K562 (cell line): Measurements from ENCODE around the gene TBC1D7. TPM values are rescaled to one million over a fixed set of nuclear protein-coding genes. Genes with fewer than 3 reads are reported as not detected.
"Not testable (repeated sequence)": the region's sequence is repeated elsewhere in the genome, so short reads cannot be mapped to it uniquely, and the experiment has no call there.

Source experiments
- ATAC-seq: fragments of 200-7000 bp; cut with Tn5 transposase; 3 replicates; pipeline ENCODE4 v1.9.1; 2020; ENCODE audit warnings: moderate library complexity
- BruUV-seq: library from RNA; stranded (reverse); fragments of 400-500 nt; replicated peaks from 2 replicates; lab custom pipeline; 2021; lab: Mats Ljungman, UMichigan
- CTCF ChIA-PET: fragments of 300-600 bp; formaldehyde crosslinking; extraction: SDS; loops from one replicate; lab custom pipeline; 2021; ENCODE audit warnings: low intra/inter-chr PET ratio; lab: Yijun Ruan, JAX
- POLR2A ChIA-PET: fragments of 300-600, 350-650 bp; sonication (Branson Sonifier 250); formaldehyde crosslinking; extraction: SDS; loops from one replicate; lab custom pipeline; 2021; ENCODE audit warnings: antibody characterized with exemption, inconsistent platforms; lab: Yijun Ruan, JAX
- DNase-seq, 4 experiments: peaks; one replicate each; pipeline versions ENCODE4 v3.0.0 to v3.0.0-alpha.2; 2011 to 2018; ENCODE audit warnings: low spot score in 3 of 4, mixed read lengths in 3 of 4; ENCODE audit errors: extremely low read depth in 1 of 4
- FAIRE-seq: peaks from 2 replicates; lab custom pipeline; 2011; peaks lifted over from hg19 to GRCh38; lab: Jason Lieb, UNC
- H2AFZ ChIP-seq: 2 replicates; pipeline ENCODE4 v1.6.0; 2011; ENCODE audit warnings: low read depth, low read length, control low read depth, inconsistent platforms
- H3K27ac ChIP-seq: fragments of 200-600 bp; 3 replicates; pipeline ENCODE4 v1.8.0; 2011; ENCODE audit warnings: low read depth, mild to moderate bottlenecking, control low read depth, inconsistent platforms, low read length, moderate library complexity, mixed read lengths; ENCODE audit errors: extremely low read depth
- H3K27me3 ChIP-seq, 2 experiments: fragments of 300-600 bp in 1 of 2; 2 replicates in 1 of 2; 3 replicates in 1 of 2; pipeline versions ENCODE4 v1.6.0 to v1.8.0; 2011; ENCODE audit warnings: inconsistent platforms in 2 of 2, low read length in 2 of 2, mild to moderate bottlenecking in 1 of 2, mixed read lengths in 1 of 2, moderate library complexity in 1 of 2; ENCODE audit not compliant: control insufficient read depth in 2 of 2, insufficient read depth in 2 of 2
- H3K36me3 ChIP-seq: fragments of 300-600 bp; 3 replicates; pipeline ENCODE4 v1.8.0; 2011; ENCODE audit warnings: mild to moderate bottlenecking, low read length, inconsistent platforms; ENCODE audit not compliant: control insufficient read depth, insufficient read depth
- H3K4me1 ChIP-seq, 2 experiments: fragments of 200-600 bp in 1 of 2; replicated peaks in 1 of 2; 2 replicates in 1 of 2; 3 replicates in 1 of 2; pipeline versions ENCODE4 v1.5.1 to v1.8.0; 2011; ENCODE audit warnings: inconsistent platforms in 2 of 2, low read length in 2 of 2, mild to moderate bottlenecking in 1 of 2, mixed read lengths in 1 of 2, moderate library complexity in 1 of 2; ENCODE audit not compliant: control insufficient read depth in 2 of 2, insufficient read depth in 2 of 2
- H3K4me2 ChIP-seq: 2 replicates; pipeline ENCODE4 v1.6.1; 2011; ENCODE audit warnings: low read length, control low read depth, inconsistent platforms, mixed read lengths; ENCODE audit not compliant: insufficient read depth
- H3K4me3 ChIP-seq: fragments of 200-600 bp; sonication (generic), shearing (Covaris generic); 2 replicates; pipeline ENCODE4 v1.5.1; 2016; ENCODE audit warnings: control low read depth, inconsistent platforms
- H3K79me2 ChIP-seq: fragments of 200-600 bp; 3 replicates; pipeline ENCODE4 v1.8.0; 2011; ENCODE audit warnings: low read length, inconsistent platforms; ENCODE audit not compliant: control insufficient read depth, insufficient read depth
- H3K9ac ChIP-seq, 2 experiments: 2 replicates each; pipeline versions ENCODE4 v1.6.0 to v1.6.1; 2011; ENCODE audit warnings: low read depth in 2 of 2, low read length in 2 of 2, control low read depth in 1 of 2, inconsistent platforms in 1 of 2, mild to moderate bottlenecking in 1 of 2, mixed read lengths in 1 of 2; ENCODE audit not compliant: insufficient read depth in 1 of 2
- H3K9me1 ChIP-seq: one replicate; pipeline ENCODE4 v1.6.0; 2011; ENCODE audit warnings: inconsistent platforms, mild to moderate bottlenecking, low read length, moderate library complexity; ENCODE audit not compliant: control insufficient read depth, insufficient read depth
- H3K9me3 ChIP-seq: replicated peaks from 2 replicates; pipeline ENCODE4 v1.5.1; 2011; ENCODE audit warnings: low read depth, low read length, inconsistent platforms; ENCODE audit not compliant: control insufficient read depth, insufficient read depth
- H4K20me1 ChIP-seq: replicated peaks from 2 replicates; pipeline ENCODE4 v1.6.1; 2011; ENCODE audit warnings: low read length, inconsistent platforms, mixed read lengths; ENCODE audit not compliant: control insufficient read depth, insufficient read depth
- DMBX1 ChIP-seq: fragments of 250-450 bp; sonication (Bioruptor Pico); IDR thresholded peaks from 2 replicates; pipeline ENCODE4 v1.8.0; 2022; ENCODE audit warnings: inconsistent platforms, mild to moderate bottlenecking, moderate library complexity, borderline replicate concordance
- DPF2 ChIP-seq: fragments of 450-650 bp; IDR thresholded peaks from 2 replicates; pipeline ENCODE4 v1.6.1; 2016
- HDAC1 ChIP-seq, 2 experiments: fragments of 450-650 bp; IDR thresholded peaks; 2 replicates each; pipeline ENCODE4 v1.6.1; 2016 to 2017; ENCODE audit warnings: inconsistent platforms in 1 of 2, mild to moderate bottlenecking in 1 of 2, moderate library complexity in 1 of 2
- LARP7 ChIP-seq: fragments of 450-650 bp; IDR thresholded peaks from 2 replicates; pipeline ENCODE4 v1.6.1; 2016
- SMARCA4 ChIP-seq: fragments of 450-650 bp; IDR thresholded peaks from 2 replicates; pipeline ENCODE4 v1.6.1; 2016
- WGBS: fragments of 100-300 bp; shearing (Covaris generic); methylation state at CpG from one replicate; pipeline ENCODE4 v1.1.6; 2016; ENCODE audit warnings: low coverage, mixed read lengths; ENCODE audit not compliant: insufficient coverage; ENCODE audit errors: missing lambda C conversion rate; 5-methylcytosine and 5-hydroxymethylcytosine counted together
- in situ Hi-C: fragments of 300-500 bp; cut with MboI; formaldehyde crosslinking; loops from 4 replicates; pipeline ENCODE4 v1.15.0; 2018; ENCODE audit warnings: inconsistent platforms, mixed read lengths
- intact Hi-C: fragments of 100-400 bp; cut with micrococcal nuclease; formaldehyde crosslinking; loops from 2 replicates; pipeline ENCODE4 v1.14.2; 2022
- polyA plus RNA-seq, 8 experiments: library from polyadenylated mRNA; depleted of rRNA in 4 of 8; stranded (reverse) in 5 of 8; unstranded in 3 of 8; fragments of >200 nt; fragmentation: Nextera tagmentation in 2 of 8; fragmentation: Illumina TruSeq in 1 of 8; extraction: Ambion mirVana in 2 of 8; extraction: Trizol in 1 of 8; gene quantifications; 2 replicates each; pipeline versions ENCODE4 v1.2.1 to v1.2.3, GENCODE V29; 2011 to 2014; ENCODE audit warnings: inconsistent platforms in 1 of 8, missing spikeins in 1 of 8
- total RNA-seq, 7 experiments: library from RNA; depleted of rRNA in 6 of 7; stranded (reverse); fragments of >200 nt in 6 of 7; fragmentation: Illumina TruSeq in 2 of 7; extraction: Trizol in 2 of 7; gene quantifications; 2 replicates each; pipeline versions ENCODE4 v1.2.1 to v1.2.3, GENCODE V29; 2011 to 2021; ENCODE audit warnings: low replicate concordance in 1 of 7

The TBC1D7 gene
- total and polyA plus RNA-seq, 9 of the 15 experiments (the other 6 are each of a cell fraction or from before 2014, with no cell fraction given) = 49.4 to 107 (median 61.1) TPM

- peaks cover 30% of the 10 kb centered on the region for H3K79me2 ChIP-seq
- peaks cover 9 to 16% of the 10 kb centered on the region in 2 experiments for H3K4me1 ChIP-seq
- BruUV-seq, ATAC-seq, H3K9me3 ChIP-seq, DNase-seq, H2AFZ ChIP-seq, H3K9me1 ChIP-seq, intact Hi-C loops, H3K4me3 ChIP-seq, in situ Hi-C loops, H3K4me2 ChIP-seq, FAIRE-seq, H3K27me3 ChIP-seq, H4K20me1 ChIP-seq, CTCF ChIA-PET, H3K27ac ChIP-seq: not testable (repeated sequence)
- 58% methylated on average over 3 of the region's 3 CpGs for WGBS
- TF ChIP-seq SMARCA4 (0 out of 2 replicates have a peak, but pooled peaks have one; percentile 11), LARP7 (0 out of 2 replicates have a peak, but pooled peaks have one; percentile 66), HDAC1 (IDR thresholded peaks at IDR 0.05) (0 out of 4 replicates have a peak, but pooled peaks of 1 of the 2 experiments have one; percentile 27), DPF2 (0 out of 2 replicates have a peak, but pooled peaks have one; percentile 11), DMBX1 (CRISPR knock-in tag) (0 out of 2 replicates have a peak, but pooled peaks have one; percentile 51)
- POLR2A ChIA-PET = interaction anchor here (0.8 kb wide), 1 partner anchor 52 kb away, joined by 3 read pairs; no protein-coding TSS in a partner anchor
- H3K36me3 ChIP-seq = peaks cover 39% of the 10 kb centered on the region
- H3K9ac ChIP-seq = 0 out of 4 replicates have a peak overlapping the region, but pooled peaks of 1 of the 2 experiments have one; percentile 89
These were observed 2.2 kb downstream of the TBC1D7 start for GRCh38 chr6:13326031-13326586.
